ENCODE results near the gene XCL1.

Gene XCL1

GRCh38 chr1:168551688-168552087 lies 24.7 kb upstream of the XCL1 start:
- H3K9me3 ChIP-seq (ENCODE audit: control insufficient read depth, low read length): no peaks in the 10 kb centered on the region
- 91 to 92% methylated on average over 4 of the region's 4 CpGs for WGBS, 2 experiments
- H3K27me3 ChIP-seq (ENCODE audit: control insufficient read depth, insufficient read depth, low read length, poor library complexity, severe bottlenecking): no peaks in the 10 kb centered on the region
- H3K4me1 ChIP-seq (ENCODE audit: control insufficient read depth, insufficient read depth, low read length): no peaks in the 10 kb centered on the region
- H3K4me3 ChIP-seq (ENCODE audit: insufficient read depth, low read depth, low read length): no peak overlapping the region
- no peak overlapping the region for H3K27ac ChIP-seq (ENCODE audit: insufficient read depth, low read depth, low read length, poor library complexity, severe bottlenecking)
- H3K36me3 ChIP-seq (ENCODE audit: control insufficient read depth, insufficient read depth, low read length): no peaks in the 10 kb centered on the region

GRCh38 chr1:168552961-168553360 lies 23.4 kb upstream of the XCL1 start:
- H3K9me3 ChIP-seq (ENCODE audit: control insufficient read depth, low read length): no peaks in the 10 kb centered on the region
- H3K4me3 ChIP-seq (ENCODE audit: insufficient read depth, low read depth, low read length): no peak overlapping the region
- H3K27ac ChIP-seq (ENCODE audit: insufficient read depth, low read depth, low read length, poor library complexity, severe bottlenecking): no peak overlapping the region
- no peaks in the 10 kb centered on the region for H3K36me3 ChIP-seq (ENCODE audit: control insufficient read depth, insufficient read depth, low read length)
- no peaks in the 10 kb centered on the region for H3K4me1 ChIP-seq (ENCODE audit: control insufficient read depth, insufficient read depth, low read length)
- no peaks in the 10 kb centered on the region for H3K27me3 ChIP-seq (ENCODE audit: control insufficient read depth, insufficient read depth, low read length, poor library complexity, severe bottlenecking)
- 88 to 90% methylated on average over 6 of the region's 6 CpGs for WGBS, 2 experiments

- Histone ChIP-seq H3K27me3 (ENCODE audit: control insufficient read depth, insufficient read depth, low read length, poor library complexity, severe bottlenecking) (no peaks in the 10 kb centered on the region), H3K9me3 (ENCODE audit: control insufficient read depth, low read length) (no peaks in the 10 kb centered on the region), H3K27ac (ENCODE audit: insufficient read depth, low read depth, low read length, poor library complexity, severe bottlenecking) (no peak overlapping the region), H3K36me3 (ENCODE audit: control insufficient read depth, insufficient read depth, low read length) (no peaks in the 10 kb centered on the region), H3K4me3 (ENCODE audit: insufficient read depth, low read depth, low read length) (no peak overlapping the region), H3K4me1 (ENCODE audit: control insufficient read depth, insufficient read depth, low read length) (no peaks in the 10 kb centered on the region)
- WGBS, 2 experiments: 91 to 95% methylated on average over 5 of the region's 5 CpGs
These were observed 22.5 kb upstream of the XCL1 start for GRCh38 chr1:168553680-168554553.

- no peaks in the 10 kb centered on the region for H3K9me3 ChIP-seq (ENCODE audit: control insufficient read depth, low read length)
- H3K27me3 ChIP-seq (ENCODE audit: control insufficient read depth, insufficient read depth, low read length, poor library complexity, severe bottlenecking): no peaks in the 10 kb centered on the region
- no peak overlapping the region for H3K4me3 ChIP-seq (ENCODE audit: insufficient read depth, low read depth, low read length)
- H3K27ac ChIP-seq (ENCODE audit: insufficient read depth, low read depth, low read length, poor library complexity, severe bottlenecking): no peak overlapping the region
- no peaks in the 10 kb centered on the region for H3K4me1 ChIP-seq (ENCODE audit: control insufficient read depth, insufficient read depth, low read length)
- no peaks in the 10 kb centered on the region for H3K36me3 ChIP-seq (ENCODE audit: control insufficient read depth, insufficient read depth, low read length)
- WGBS, 2 experiments: 91 to 94% methylated on average over 5 of the region's 5 CpGs
These were observed 21.6 kb upstream of the XCL1 start for GRCh38 chr1:168554603-168555483.

- Histone ChIP-seq H3K4me3 (ENCODE audit: insufficient read depth, low read depth, low read length) (no peak overlapping the region), H3K9me3 (ENCODE audit: control insufficient read depth, low read length) (no peaks in the 10 kb centered on the region), H3K27ac (ENCODE audit: insufficient read depth, low read depth, low read length, poor library complexity, severe bottlenecking) (no peak overlapping the region), H3K27me3 (ENCODE audit: control insufficient read depth, insufficient read depth, low read length, poor library complexity, severe bottlenecking) (no peaks in the 10 kb centered on the region), H3K4me1 (ENCODE audit: control insufficient read depth, insufficient read depth, low read length) (no peaks in the 10 kb centered on the region), H3K36me3 (ENCODE audit: control insufficient read depth, insufficient read depth, low read length) (no peaks in the 10 kb centered on the region)
- WGBS, 2 experiments: 68% methylated on average over 3 of the region's 3 CpGs
These were observed 20.8 kb upstream of the XCL1 start for GRCh38 chr1:168555508-168556046.

- Histone ChIP-seq H3K4me3 (ENCODE audit: insufficient read depth, low read depth, low read length) (no peak overlapping the region), H3K36me3 (ENCODE audit: control insufficient read depth, insufficient read depth, low read length) (no peaks in the 10 kb centered on the region), H3K27ac (ENCODE audit: insufficient read depth, low read depth, low read length, poor library complexity, severe bottlenecking) (no peak overlapping the region), H3K27me3 (ENCODE audit: control insufficient read depth, insufficient read depth, low read length, poor library complexity, severe bottlenecking) (no peaks in the 10 kb centered on the region), H3K4me1 (ENCODE audit: control insufficient read depth, insufficient read depth, low read length) (no peaks in the 10 kb centered on the region), H3K9me3 (ENCODE audit: control insufficient read depth, low read length) (no peaks in the 10 kb centered on the region)
These were observed 19.8 kb upstream of the XCL1 start for GRCh38 chr1:168556647-168557046.

- no peaks in the 10 kb centered on the region for H3K27me3 ChIP-seq (ENCODE audit: control insufficient read depth, insufficient read depth, low read length, poor library complexity, severe bottlenecking)
- no peak overlapping the region for H3K27ac ChIP-seq (ENCODE audit: insufficient read depth, low read depth, low read length, poor library complexity, severe bottlenecking)
- no peak overlapping the region for H3K4me3 ChIP-seq (ENCODE audit: insufficient read depth, low read depth, low read length)
- no peaks in the 10 kb centered on the region for H3K9me3 ChIP-seq (ENCODE audit: control insufficient read depth, low read length)
- no peaks in the 10 kb centered on the region for H3K4me1 ChIP-seq (ENCODE audit: control insufficient read depth, insufficient read depth, low read length)
- no peaks in the 10 kb centered on the region for H3K36me3 ChIP-seq (ENCODE audit: control insufficient read depth, insufficient read depth, low read length)
These were observed 16.0 kb upstream of the XCL1 start for GRCh38 chr1:168560370-168560769.

GRCh38 chr1:168561989-168562388 lies 14.4 kb upstream of the XCL1 start:
- Histone ChIP-seq H3K36me3 (ENCODE audit: control insufficient read depth, insufficient read depth, low read length) (no peaks in the 10 kb centered on the region), H3K9me3 (ENCODE audit: control insufficient read depth, low read length) (no peaks in the 10 kb centered on the region), H3K4me1 (ENCODE audit: control insufficient read depth, insufficient read depth, low read length) (no peaks in the 10 kb centered on the region), H3K27me3 (ENCODE audit: control insufficient read depth, insufficient read depth, low read length, poor library complexity, severe bottlenecking) (no peaks in the 10 kb centered on the region), H3K4me3 (ENCODE audit: insufficient read depth, low read depth, low read length) (no peak overlapping the region), H3K27ac (ENCODE audit: insufficient read depth, low read depth, low read length, poor library complexity, severe bottlenecking) (no peak overlapping the region)
- 86% methylated on average over 1 of the region's 2 CpGs; no CpG with 5 or more reads in 1 of the 2 experiments for WGBS, 2 experiments

GRCh38 chr1:168565825-168566224 lies 10.6 kb upstream of the XCL1 start:
- Histone ChIP-seq H3K27me3 (ENCODE audit: control insufficient read depth, insufficient read depth, low read length, poor library complexity, severe bottlenecking) (no peaks in the 10 kb centered on the region), H3K4me3 (ENCODE audit: insufficient read depth, low read depth, low read length) (no peak overlapping the region), H3K4me1 (ENCODE audit: control insufficient read depth, insufficient read depth, low read length) (no peaks in the 10 kb centered on the region), H3K27ac (ENCODE audit: insufficient read depth, low read depth, low read length, poor library complexity, severe bottlenecking) (no peak overlapping the region), H3K9me3 (ENCODE audit: control insufficient read depth, low read length) (no peaks in the 10 kb centered on the region), H3K36me3 (ENCODE audit: control insufficient read depth, insufficient read depth, low read length) (no peaks in the 10 kb centered on the region)
- WGBS, 2 experiments: 68 to 100% methylated on average over 2 of the region's 4 CpGs

- H3K9me3 ChIP-seq (ENCODE audit: control insufficient read depth, low read length): no peaks in the 10 kb centered on the region
These were observed 9.4 kb upstream of the XCL1 start for GRCh38 chr1:168567007-168567406.

More at GRCh38 chr1:168567007-168567406, 9.4 kb upstream of the XCL1 start:
- Histone ChIP-seq H3K27ac (ENCODE audit: insufficient read depth, low read depth, low read length, poor library complexity, severe bottlenecking) (no peak overlapping the region), H3K36me3 (ENCODE audit: control insufficient read depth, insufficient read depth, low read length) (no peaks in the 10 kb centered on the region), H3K4me1 (ENCODE audit: control insufficient read depth, insufficient read depth, low read length) (no peaks in the 10 kb centered on the region), H3K27me3 (ENCODE audit: control insufficient read depth, insufficient read depth, low read length, poor library complexity, severe bottlenecking) (no peaks in the 10 kb centered on the region), H3K4me3 (ENCODE audit: insufficient read depth, low read depth, low read length) (no peak overlapping the region)
- 97 to 100% methylated on average over 1 of the region's 1 CpG for WGBS, 2 experiments

Data from ectodermal cell (in vitro differentiated cells).